HCT116 (cell line): ENCODE measurements around the gene TNF. TPM values are rescaled to one million over a fixed set of nuclear protein-coding genes. Genes with fewer than 3 reads are reported as not detected.

Source experiments
- ATAC-seq: fragments of 200-7000 bp; cut with Tn5 transposase; 2 replicates; pipeline ENCODE4 v1.9.1; 2020; ENCODE audit warnings: mild to moderate bottlenecking, moderate library complexity
- BruUV-seq: library from RNA; stranded (reverse); fragments of 400-500 nt; replicated peaks from 2 replicates; lab custom pipeline; 2021; lab: Mats Ljungman, UMichigan
- CTCF ChIA-PET: fragments of 300-600 bp; sonication (Branson Sonifier 250); formaldehyde crosslinking; loops from one replicate; lab custom pipeline; 2021; ENCODE audit warnings: antibody characterized with exemption; lab: Charles Lee
- POLR2A ChIA-PET: fragments of 300-600, 350-600 bp; sonication (Branson Sonifier 250); formaldehyde crosslinking; loops from one replicate; lab custom pipeline; 2021; ENCODE audit warnings: antibody characterized with exemption; lab: Charles Lee
- RAD21 ChIA-PET, 2 experiments: fragments of 300-600 bp; sonication (Branson Sonifier 250); formaldehyde crosslinking; loops; one replicate each; lab custom pipeline; 2023; ENCODE audit warnings: low total read pairs in 2 of 2; ENCODE audit not compliant: uncharacterized antibody in 2 of 2, unreplicated experiment in 2 of 2, low non-redundant PET in 1 of 2; lab: Charles Lee
- DNase-seq: peaks from one replicate; pipeline ENCODE4 v3.0.0-alpha.2; 2010; ENCODE audit warnings: low read depth, low spot score
- H2AFZ ChIP-seq: fragments of 200-600 bp; shearing (Covaris generic), sonication (generic); 2 replicates; pipeline ENCODE4 v1.6.1; 2017; ENCODE audit warnings: low read depth, mixed run types, mixed read lengths, antibody characterized with exemption, low read length; ENCODE audit not compliant: poor library complexity, severe bottlenecking
- H3K27ac ChIP-seq: 2 replicates; pipeline ENCODE4 v1.5.1; 2012; ENCODE audit warnings: low read depth, low read length
- H3K27me3 ChIP-seq: fragments of 200-600 bp; sonication (generic); 2 replicates; pipeline ENCODE4 v1.6.1; 2016; ENCODE audit warnings: mixed run types, low read length, mixed read lengths; ENCODE audit not compliant: insufficient read depth
- H3K36me3 ChIP-seq, 2 experiments: fragments of 200-500 bp in 1 of 2; fragments of 200-600 bp in 1 of 2; sonication (Bioruptor generic) in 1 of 2; sonication (generic) in 1 of 2; 2 replicates each; pipeline versions ENCODE4 v1.5.1 to v1.6.1; 2014 to 2016; ENCODE audit warnings: low read length in 2 of 2, inconsistent platforms in 1 of 2, mixed read lengths in 1 of 2, mixed run types in 1 of 2; ENCODE audit not compliant: insufficient read depth in 2 of 2, control insufficient read depth in 1 of 2
- H3K4me1 ChIP-seq, 2 experiments: fragments of 200-600 bp in 1 of 2; sonication (generic) in 1 of 2; 2 replicates each; pipeline versions ENCODE4 v1.5.1 to v1.6.1; 2012 to 2017; ENCODE audit warnings: low read length in 2 of 2, inconsistent platforms in 1 of 2, mild to moderate bottlenecking in 1 of 2, mixed read lengths in 1 of 2, mixed run types in 1 of 2, moderate library complexity in 1 of 2; ENCODE audit not compliant: insufficient read depth in 2 of 2, control insufficient read depth in 1 of 2
- H3K4me2 ChIP-seq: fragments of 200-600 bp; sonication (generic); 2 replicates; pipeline ENCODE4 v1.6.1; 2017; ENCODE audit warnings: mixed run types, low read length, mixed read lengths
- H3K4me3 ChIP-seq, 2 experiments: fragments of 200-600 bp in 1 of 2; sonication (generic) in 1 of 2; replicated peaks in 1 of 2; 2 replicates each; pipeline ENCODE4 v1.5.1; 2011 to 2016; ENCODE audit warnings: low read length in 2 of 2, control low read depth in 1 of 2, low read depth in 1 of 2, mild to moderate bottlenecking in 1 of 2, mixed read lengths in 1 of 2, mixed run types in 1 of 2
- H3K79me2 ChIP-seq: fragments of 200-600 bp; sonication (generic); 2 replicates; pipeline ENCODE4 v1.6.1; 2017; ENCODE audit warnings: mild to moderate bottlenecking, mixed run types, low read length, moderate library complexity, mixed read lengths; ENCODE audit not compliant: insufficient read depth
- H3K9ac ChIP-seq: fragments of 200-600 bp; sonication (generic); 2 replicates; pipeline ENCODE4 v1.6.1; 2016; ENCODE audit warnings: low read length, mixed read lengths
- H3K9me2 ChIP-seq: fragments of 200-600 bp; sonication (generic), shearing (Covaris generic); 2 replicates; pipeline ENCODE4 v1.6.1; 2017; ENCODE audit warnings: mixed run types, mild to moderate bottlenecking, moderate library complexity; ENCODE audit not compliant: insufficient read depth
- H3K9me3 ChIP-seq, 2 experiments: fragments of 200-500 bp in 1 of 2; fragments of 200-600 bp in 1 of 2; sonication (Bioruptor generic) in 1 of 2; sonication (generic) in 1 of 2; 2 replicates each; pipeline ENCODE4 v1.6.1; 2014 to 2017; ENCODE audit warnings: low read length in 2 of 2, mixed read lengths in 2 of 2, inconsistent platforms in 1 of 2, low read depth in 1 of 2, mild to moderate bottlenecking in 1 of 2, mixed run types in 1 of 2, moderate library complexity in 1 of 2; ENCODE audit not compliant: control insufficient read depth in 1 of 2, insufficient read depth in 1 of 2
- H4K20me1 ChIP-seq: fragments of 200-600 bp; sonication (generic), shearing (Covaris generic); 2 replicates; pipeline ENCODE4 v1.6.1; 2017; ENCODE audit warnings: mixed run types, mild to moderate bottlenecking, moderate library complexity; ENCODE audit not compliant: insufficient read depth
- ATF3 ChIP-seq: IDR thresholded peaks from 2 replicates; pipeline ENCODE4 v1.6.1; 2012
- CBX3 ChIP-seq: IDR thresholded peaks from 2 replicates; pipeline ENCODE4 v1.6.1; 2012; ENCODE audit warnings: low read depth
- CEBPB ChIP-seq: IDR thresholded peaks from 2 replicates; pipeline ENCODE4 v1.6.1; 2012; ENCODE audit warnings: low read depth
- EGR1 ChIP-seq: IDR thresholded peaks from 2 replicates; pipeline ENCODE4 v1.6.1; 2012; ENCODE audit warnings: low read depth
- ELF1 ChIP-seq: IDR thresholded peaks from 2 replicates; pipeline ENCODE4 v1.6.1; 2012; ENCODE audit warnings: low read depth, borderline replicate concordance
- EZH2 ChIP-seq: fragments of 200-600 bp; sonication (generic); IDR thresholded peaks from 2 replicates; pipeline ENCODE4 v1.6.1; 2017; ENCODE audit warnings: antibody characterized with exemption, mixed run types
- EZH2phosphoT487 ChIP-seq: fragments of 200-600 bp; IDR thresholded peaks from 2 replicates; pipeline ENCODE4 v1.6.1; 2018; ENCODE audit warnings: antibody characterized with exemption, borderline replicate concordance
- FOSL1 ChIP-seq: IDR thresholded peaks from 2 replicates; pipeline ENCODE4 v1.6.1; 2012; ENCODE audit warnings: low read depth
- JUND ChIP-seq: IDR thresholded peaks from 2 replicates; pipeline ENCODE4 v1.6.1; 2012
- POLR2A ChIP-seq: IDR thresholded peaks from 2 replicates; pipeline ENCODE4 v1.7.0; 2011; ENCODE audit warnings: borderline replicate concordance; ENCODE audit not compliant: insufficient read depth, insufficient read length; ENCODE audit errors: extremely low read depth
- POLR2AphosphoS5 ChIP-seq: IDR thresholded peaks from 2 replicates; pipeline ENCODE4 v1.6.1; 2011; ENCODE audit warnings: mild to moderate bottlenecking, low read depth, low read length, moderate library complexity
- REST ChIP-seq: IDR thresholded peaks from 2 replicates; pipeline ENCODE4 v1.6.1; 2012; ENCODE audit warnings: low read depth
- SIN3A ChIP-seq: IDR thresholded peaks from 2 replicates; pipeline ENCODE4 v1.6.1; 2012; ENCODE audit warnings: low read depth
- SP1 ChIP-seq: IDR thresholded peaks from 2 replicates; pipeline ENCODE4 v1.6.1; 2012; ENCODE audit warnings: low read depth
- SRF ChIP-seq: IDR thresholded peaks from 2 replicates; pipeline ENCODE4 v1.6.1; 2012; ENCODE audit warnings: low read depth
- TCF7L2 ChIP-seq: IDR thresholded peaks from 2 replicates; pipeline ENCODE4 v1.7.0; 2011; ENCODE audit warnings: borderline replicate concordance, inconsistent platforms; ENCODE audit not compliant: insufficient read depth, insufficient read length; ENCODE audit errors: extremely low read depth
- YY1 ChIP-seq: IDR thresholded peaks from 2 replicates; pipeline ENCODE4 v1.6.1; 2011; ENCODE audit warnings: low read length, low read depth, moderate library complexity, mild to moderate bottlenecking; ENCODE audit not compliant: insufficient replicate concordance; ENCODE audit errors: extremely low read depth
- ZBTB33 ChIP-seq: IDR thresholded peaks from 2 replicates; pipeline ENCODE4 v1.6.1; 2011; ENCODE audit warnings: mild to moderate bottlenecking, low read length, moderate library complexity; ENCODE audit not compliant: insufficient replicate concordance; ENCODE audit errors: extremely low read depth
- ZFX ChIP-seq: fragments of 450-650 bp; IDR thresholded peaks from 2 replicates; pipeline ENCODE4 v1.6.1; 2017
- ZNF274 ChIP-seq: fragments of 200-500 bp; sonication (Bioruptor generic); IDR thresholded peaks from 2 replicates; pipeline ENCODE4 v1.6.1; 2014; ENCODE audit warnings: mild to moderate bottlenecking, low read depth, low read length, inconsistent platforms
- intact Hi-C: fragments of 100-400 bp; cut with micrococcal nuclease; formaldehyde crosslinking; loops from 2 replicates; pipeline ENCODE4 v1.10.0; 2022
- total RNA-seq: library from RNA; stranded (reverse); gene quantifications from one replicate; pipeline ENCODE4 v1.2.1, GENCODE V29; 2021; ENCODE audit not compliant: unreplicated experiment

TNF gene
- total RNA-seq, 1 experiment from 2014 or later, result 0.59 TPM

GRCh38 chr6:31558318-31558625 is 17.1 kb upstream of the TNF start:
- no TSS peak for BruUV-seq
- Histone ChIP-seq H3K9me2 (no peaks in the 10 kb centered on the region), H3K4me2 (no peak overlapping the region), H3K9ac (no peak overlapping the region), H2AFZ (no peak overlapping the region), H3K4me1 (peaks cover 5 to 24% of the 10 kb centered on the region in 2 experiments; a peak in 3 of 4 replicates), H3K4me3 (no peak overlapping the region), H3K9me3 (no peaks in the 10 kb centered on the region), H3K27me3 (no peaks in the 10 kb centered on the region), H4K20me1 (no peaks in the 10 kb centered on the region), H3K36me3 (peaks cover 19 to 20% of the 10 kb centered on the region in 2 experiments), H3K27ac (no peak overlapping the region), H3K79me2 (peaks cover 6% of the 10 kb centered on the region; the same call in 1 of the 2 replicates)
- ATAC-seq (no peak), DNase-seq (no peak)
- POLR2A ChIA-PET, result no interaction called here
- intact Hi-C loops, result no loop called here
- TF ChIP-seq ELF1 (no peak), ZNF274 (no peak), ZBTB33 (no peak), POLR2A (no peak), YY1 (no peak), ATF3 (no peak), EZH2 (no peak), FOSL1 (no peak), EZH2phosphoT487 (no peak), POLR2AphosphoS5 (no peak), SRF (no peak), SIN3A (no peak), REST (no peak), JUND (no peak), ZFX (no peak), CBX3 (no peak), TCF7L2 (no peak), SP1 (no peak), CEBPB (no peak), EGR1 (no peak)
- RAD21 ChIA-PET, result no interaction called here
- CTCF ChIA-PET, result no interaction called here
